SKM-1 treated with dmso at 0.1 percent for 144 hours (cell line): Measurements from ENCODE around the gene TCF7L1.

Source experiments
- DNase-seq: peaks from one replicate; lab custom pipeline; 2025; ENCODE audit not compliant: unreplicated experiment; lab: John Stamatoyannopoulos, UW

The TCF7L1 gene

DNA sequence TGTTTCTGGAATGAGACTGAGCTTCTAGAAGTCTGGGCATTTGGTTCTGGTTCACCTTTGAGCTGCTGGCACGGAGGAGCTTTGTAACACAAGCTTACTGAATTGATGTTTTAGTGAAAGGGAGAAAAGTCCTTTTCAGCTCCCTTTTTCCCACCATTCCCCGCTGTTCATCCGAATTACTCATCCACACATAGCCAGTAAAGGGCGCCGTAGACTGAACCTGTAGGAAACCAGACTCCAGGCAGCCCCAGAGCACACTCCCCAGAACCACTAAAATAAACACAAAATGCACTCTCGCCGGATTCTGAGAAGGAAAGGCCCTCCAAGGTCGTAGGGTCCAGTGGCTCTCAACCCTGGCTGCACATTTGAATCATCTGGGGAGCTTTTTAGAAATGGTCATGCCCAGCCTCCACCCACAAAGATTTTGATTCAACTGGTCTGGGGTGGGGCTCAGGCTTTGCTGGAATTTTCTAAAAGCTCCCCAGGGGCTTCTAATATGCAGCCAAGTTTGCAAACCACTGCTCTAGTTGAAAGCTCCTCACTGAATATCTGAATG lies 29.6 kb downstream of the TCF7L1 start:
- no peak for DNase-seq

DNA sequence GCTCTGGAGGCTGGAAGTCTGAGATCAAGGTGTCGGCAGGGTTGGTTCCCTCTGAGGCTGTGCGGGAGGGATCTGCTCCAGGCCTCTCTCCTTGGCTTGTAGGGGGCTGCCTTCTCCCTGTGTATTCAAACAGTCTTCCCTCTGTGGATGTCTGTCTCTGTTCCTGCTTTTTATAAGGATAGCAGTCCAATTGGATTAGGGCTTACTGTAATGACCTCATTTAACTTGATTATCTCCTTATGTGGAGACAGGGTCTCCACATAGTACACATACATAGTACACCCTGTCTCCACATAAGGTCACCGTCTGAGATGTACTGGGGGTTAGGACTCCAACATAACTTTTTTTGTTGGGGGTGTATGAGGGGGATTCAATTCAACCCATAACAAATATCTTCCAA lies 30.5 kb downstream of the TCF7L1 start:
- DNase-seq, result no peak

DNA sequence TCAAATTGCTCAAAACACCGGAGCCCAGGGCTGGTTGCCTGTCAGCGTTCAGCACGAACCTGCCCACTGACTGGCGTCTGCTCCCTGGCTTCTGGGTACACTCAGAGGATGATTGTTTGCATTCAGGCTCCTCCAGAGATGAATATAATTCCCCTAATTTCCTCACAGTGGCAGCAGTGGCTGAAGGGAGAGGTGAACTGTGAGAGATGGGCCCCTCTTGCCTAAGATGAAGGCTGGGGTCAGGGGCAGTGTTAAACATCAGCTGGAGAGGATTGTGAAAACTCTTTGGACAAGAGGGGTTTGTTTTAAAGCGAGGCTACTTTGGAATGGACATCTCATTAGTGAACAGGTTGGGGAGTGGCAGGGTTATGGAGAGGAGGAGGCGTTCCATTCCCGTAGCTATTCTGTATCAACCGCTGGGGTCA lies 31.0 kb downstream of the TCF7L1 start:
- DNase-seq, result no peak

DNA sequence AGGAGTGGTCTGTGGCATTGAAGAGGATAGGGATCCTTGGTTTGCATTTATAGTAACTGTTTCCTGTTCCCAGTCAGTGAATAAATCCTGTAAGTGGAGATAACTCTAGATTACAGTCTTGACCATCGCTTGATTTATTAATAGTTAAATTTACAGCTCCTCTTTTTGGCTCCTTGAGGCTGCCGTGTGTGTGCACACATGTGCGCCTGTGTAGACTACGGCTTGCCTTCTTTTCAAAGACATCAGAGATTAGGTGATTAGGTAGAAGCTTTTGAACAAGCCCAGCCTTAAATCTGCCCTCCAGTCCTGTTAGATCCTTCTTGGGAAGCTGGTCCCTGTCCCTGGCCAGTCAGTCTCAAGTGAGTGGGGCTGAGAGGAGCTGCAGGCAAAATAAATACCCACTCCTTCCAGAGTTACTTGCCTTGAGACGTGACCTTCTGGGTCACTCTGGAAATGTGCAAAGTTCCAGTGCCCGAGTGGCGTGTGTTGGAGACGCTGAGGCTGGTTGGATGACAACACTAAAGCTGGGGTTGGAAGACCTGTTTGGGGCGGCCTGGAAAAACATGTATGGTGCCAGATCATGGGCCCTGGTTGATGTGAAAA lies 32.0 kb downstream of the TCF7L1 start:
- DNase-seq, result no peak

DNA sequence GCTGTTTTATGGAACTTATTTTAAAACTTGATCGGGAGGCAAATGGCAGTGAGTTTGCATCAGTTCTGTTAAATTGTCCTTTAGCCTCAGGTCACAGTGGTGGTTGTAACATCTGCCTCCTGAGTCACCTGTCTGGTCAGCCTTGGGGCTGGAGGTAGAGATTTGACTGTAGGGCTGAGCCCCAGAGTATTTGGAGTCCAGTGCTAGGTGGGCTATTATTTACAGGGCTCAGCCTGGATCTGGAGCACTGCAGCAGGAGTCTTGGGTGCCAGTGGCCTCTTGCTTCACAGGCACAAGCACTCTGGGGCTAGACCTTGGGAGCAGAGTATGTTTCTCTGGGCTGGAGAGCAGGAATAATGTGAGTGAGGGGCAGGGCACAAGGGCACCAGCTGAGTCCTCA lies 32.8 kb downstream of the TCF7L1 start:
- no peak for DNase-seq

DNA sequence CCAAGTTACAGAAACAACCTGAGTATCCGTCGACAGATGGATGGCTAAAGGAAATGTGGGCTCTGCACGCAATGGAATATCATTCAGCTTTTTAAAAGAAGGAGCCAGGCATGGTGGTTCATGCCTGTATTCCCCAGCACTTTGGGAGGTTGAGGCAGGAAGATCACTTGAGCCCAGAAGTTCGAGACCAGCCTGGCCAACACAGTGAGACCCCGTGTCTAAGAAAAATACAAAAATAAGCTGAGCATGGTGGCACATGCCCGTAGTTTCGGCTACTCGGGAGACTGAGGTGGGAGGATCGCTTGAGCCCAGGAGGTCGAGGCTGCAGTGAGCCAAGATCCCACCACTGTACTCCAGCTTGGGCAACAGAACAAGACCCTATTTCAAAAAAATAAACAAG lies 34.3 kb downstream of the TCF7L1 start:
- no peak for DNase-seq

DNA sequence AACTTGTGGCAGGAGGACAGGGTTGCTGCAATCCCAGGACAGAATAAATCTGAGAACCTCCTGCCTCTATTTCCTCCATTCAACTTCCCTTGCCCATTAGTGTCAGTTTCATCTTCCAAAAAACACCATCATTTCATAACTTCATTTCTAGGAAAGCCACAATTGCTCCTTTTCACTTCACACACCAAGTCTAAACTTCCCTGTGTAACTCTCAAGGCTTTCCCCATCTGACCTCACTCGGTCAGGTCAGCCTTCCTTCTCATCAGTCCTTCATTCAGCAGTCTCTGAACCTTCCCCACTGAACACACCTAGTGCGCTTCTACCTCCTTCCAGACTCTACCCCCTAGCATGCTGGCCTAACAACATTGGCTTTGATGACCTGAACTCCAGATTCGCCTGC lies 35.8 kb downstream of the TCF7L1 start:
- DNase-seq, result no peak

DNA sequence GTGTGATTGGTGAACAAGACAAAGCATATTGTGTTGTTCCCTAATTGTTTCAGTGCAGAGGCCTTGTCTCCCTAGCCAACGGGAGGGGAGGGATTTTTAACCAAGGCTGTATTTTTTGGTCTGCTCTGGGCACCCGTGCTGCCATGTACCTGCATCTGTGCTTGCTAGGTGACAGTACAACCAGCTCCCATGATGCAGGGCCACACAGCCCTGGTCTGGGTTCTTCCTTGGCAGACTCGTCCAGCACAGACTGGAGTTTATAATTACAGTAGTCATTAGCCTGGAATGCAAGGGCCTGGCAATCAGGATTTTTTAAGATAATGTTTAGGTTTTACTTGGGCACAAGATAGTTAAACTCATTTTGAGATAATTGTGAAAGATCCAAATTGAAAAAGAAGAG lies 36.4 kb downstream of the TCF7L1 start:
- no peak for DNase-seq

DNA sequence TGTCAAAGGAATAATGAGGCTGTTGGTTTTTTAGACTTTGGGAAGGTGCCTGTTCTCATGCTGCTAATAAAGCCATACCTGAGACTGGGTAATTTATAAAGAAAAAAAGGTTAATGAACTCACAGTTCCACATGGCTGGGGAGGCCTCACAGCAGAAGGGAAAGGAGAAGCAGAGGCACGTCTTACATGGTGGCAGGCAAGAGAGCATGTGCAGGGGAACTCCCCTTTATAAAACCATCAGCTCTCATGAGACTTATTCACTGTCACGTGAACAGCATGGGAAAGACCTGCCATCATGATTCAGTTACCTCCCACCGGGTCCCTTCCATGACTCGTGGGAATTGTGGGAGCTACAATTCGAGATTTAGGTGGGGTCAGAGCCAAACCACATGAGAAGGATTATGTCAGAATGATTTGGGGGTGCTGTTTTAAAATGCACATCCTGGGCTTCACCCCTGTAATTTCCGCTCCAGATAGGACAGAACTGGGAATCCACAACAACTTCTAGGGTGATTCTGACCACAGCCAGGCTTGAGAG lies 37.8 kb downstream of the TCF7L1 start:
- no peak for DNase-seq

DNA sequence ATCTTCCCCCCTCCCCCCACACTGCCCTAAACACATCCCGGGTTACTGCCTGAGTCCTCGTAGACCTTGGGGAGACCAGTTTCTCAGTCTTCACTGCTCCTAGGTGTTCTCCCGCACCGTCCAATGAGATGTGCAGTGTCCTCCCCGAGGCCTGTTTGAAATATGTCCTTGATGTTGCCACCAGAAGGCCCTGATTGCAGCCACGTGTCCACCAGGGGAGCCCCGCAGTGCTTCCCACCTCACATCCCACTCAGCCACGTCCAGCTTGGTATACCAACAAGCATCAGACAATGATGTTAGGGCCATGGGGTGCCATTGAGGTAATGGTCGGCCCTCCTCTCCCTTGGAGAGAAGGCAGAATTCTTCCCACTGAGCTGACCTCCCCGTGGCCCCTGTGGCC lies 38.7 kb downstream of the TCF7L1 start:
- DNase-seq, result no peak

DNA sequence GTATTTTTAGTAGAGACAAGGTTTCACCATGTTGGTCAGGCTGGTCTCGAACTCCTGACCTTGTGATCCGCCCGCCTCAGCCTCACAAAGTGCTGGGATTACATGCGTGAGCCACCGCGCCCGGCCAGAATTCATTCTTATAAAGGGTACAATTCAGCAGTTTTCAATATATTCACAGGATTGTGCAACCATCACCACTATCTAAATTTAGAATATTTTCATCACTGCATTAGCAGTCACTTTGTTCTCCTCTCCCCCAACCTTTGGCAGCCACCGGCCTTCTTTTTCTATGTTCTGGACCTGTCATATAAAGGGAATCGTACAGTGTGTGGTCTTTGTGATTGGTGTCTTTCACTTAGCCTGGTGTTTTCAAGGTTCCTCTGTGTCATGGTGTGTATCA lies 40.7 kb downstream of the TCF7L1 start:
- DNase-seq, result no peak

DNA sequence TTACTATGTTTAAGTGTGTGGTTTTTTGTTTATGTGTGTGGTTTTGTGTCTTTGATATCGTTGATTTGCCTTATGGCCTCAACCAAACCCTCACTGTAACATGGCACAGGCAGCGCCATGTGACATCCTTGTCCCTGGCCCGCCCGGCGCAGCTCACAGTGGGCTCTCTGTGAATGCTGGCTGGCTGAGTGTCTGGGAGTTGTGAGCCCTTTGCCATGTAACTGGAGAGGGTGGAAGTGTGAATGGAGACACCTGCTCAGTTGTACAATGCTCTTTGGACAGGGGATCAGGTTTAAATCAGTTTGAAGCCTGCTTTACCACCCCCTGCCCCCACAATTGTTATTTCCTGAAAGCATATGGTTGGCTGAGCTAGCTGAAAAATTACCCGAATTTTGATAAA lies 41.8 kb downstream of the TCF7L1 start:
- DNase-seq, result no peak

DNA sequence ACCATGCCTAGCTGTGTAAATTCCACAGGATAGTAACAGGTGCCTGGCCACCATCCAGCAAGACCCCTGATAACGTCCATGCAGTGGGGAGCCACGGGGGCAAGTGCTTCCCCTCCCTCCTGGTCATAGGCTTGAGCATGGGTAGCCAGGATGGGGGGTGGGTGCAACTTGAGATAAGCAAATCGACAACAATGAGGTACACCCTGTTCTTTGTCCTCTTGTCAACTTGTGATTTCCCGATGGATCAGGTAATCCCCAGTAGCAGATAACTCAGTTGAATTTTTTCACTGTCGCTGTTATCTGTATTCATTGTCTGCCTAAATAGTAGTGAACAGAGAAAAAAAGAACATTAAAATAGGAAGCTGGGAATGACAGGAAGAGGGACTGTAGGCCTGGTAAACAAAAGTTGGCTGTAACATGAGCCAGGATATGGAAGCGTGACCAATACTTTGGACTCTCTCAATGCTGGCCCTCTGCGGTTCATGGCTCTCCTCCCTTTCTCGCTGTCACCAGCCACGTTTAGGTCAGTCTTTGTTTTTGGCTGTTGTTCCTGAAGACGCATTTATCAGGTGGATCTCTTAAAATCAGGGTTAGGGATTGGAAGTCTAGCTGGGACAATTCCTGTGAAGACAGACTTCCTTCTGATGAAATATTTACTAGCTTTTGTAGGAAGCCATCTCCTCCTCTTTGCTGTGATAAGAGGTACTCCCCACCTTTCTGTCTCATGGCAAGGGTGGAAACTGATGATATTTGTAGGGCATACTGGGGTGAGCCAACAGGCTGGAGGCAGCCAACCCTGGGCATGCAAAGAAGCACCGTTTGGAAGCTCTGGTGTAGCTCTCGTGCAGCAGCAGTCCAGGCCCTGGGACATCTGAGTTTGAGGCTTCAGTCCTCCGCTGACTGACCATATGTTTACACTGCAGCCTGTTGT lies 42.4 kb downstream of the TCF7L1 start:
- no peak for DNase-seq

DNA sequence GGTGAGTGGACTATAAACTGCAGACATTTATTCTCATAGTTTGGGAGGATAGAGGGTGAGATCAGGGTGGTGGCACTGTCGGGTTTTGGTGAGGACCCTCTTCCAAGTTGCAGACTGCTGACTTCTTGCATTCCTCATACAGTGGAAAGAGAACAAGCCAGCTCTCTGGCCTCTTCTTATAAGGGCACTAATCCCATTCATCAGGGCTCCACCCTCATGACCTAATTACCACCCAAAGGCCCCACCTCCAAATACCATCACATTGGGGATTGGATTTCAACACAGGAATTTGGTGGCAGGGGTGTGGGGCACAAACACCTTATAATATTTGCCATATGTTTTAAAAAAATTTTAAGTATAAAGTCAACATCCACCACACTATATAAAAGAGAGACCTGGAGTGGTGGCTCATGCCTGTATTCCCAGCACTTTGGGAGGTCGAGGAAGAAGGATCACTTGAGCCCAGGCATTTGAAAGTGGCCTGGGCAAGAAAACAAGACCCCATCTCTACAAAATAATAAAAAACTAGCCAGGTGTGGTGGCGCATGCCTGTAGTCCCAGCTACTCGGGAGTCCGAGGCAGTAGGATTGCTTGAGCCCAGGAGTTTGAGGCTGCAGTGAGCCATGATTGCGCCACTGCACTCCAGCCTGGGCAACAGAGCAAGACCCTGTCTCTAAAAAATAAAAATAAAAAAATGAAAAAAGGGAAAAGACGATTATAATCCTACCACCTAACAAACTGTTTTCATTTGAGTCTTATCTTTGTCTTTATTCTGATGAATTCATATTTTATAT lies 44.0 kb downstream of the TCF7L1 start:
- no peak for DNase-seq

DNA sequence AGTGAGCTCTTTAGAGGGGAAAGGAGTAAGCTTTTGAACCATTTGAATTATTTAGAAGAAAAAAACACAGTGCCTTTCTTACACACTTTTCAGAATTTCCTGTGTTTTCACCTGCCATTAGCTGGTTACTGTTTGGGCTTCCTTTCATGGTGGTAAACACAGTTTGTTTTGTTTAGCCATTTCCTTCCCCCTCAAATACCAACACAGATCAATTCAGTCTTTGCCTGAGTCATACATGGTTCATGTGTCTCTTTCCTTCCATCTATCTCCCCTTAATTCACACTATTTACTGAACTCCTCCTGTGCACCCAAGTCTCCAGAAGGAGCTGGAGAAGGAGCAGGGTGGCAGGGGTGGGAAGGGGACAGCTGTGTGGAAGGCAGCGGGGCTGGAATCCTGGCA lies 45.0 kb downstream of the TCF7L1 start:
- no peak for DNase-seq

DNA sequence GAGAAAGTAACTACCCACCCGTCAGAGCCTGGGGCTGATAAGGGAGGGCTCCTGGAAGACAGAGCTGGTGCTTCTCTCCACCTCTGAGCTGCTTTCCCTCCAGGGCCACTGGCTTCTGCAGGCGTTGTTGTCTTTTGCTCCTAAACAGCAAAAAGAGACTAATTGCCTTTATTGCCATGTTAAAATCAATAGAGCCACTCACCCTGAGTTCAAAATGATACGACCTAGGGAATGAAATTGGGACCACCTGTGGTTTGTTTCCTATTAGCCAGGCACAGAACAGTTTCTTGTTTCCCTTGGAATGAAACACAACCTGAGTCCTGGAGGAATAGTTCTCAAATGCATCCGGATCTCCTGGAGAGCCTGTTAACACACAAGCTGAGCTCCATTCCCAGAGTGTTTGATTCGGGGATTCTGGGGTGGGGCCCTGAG lies 45.8 kb downstream of the TCF7L1 start:
- DNase-seq, result no peak

DNA sequence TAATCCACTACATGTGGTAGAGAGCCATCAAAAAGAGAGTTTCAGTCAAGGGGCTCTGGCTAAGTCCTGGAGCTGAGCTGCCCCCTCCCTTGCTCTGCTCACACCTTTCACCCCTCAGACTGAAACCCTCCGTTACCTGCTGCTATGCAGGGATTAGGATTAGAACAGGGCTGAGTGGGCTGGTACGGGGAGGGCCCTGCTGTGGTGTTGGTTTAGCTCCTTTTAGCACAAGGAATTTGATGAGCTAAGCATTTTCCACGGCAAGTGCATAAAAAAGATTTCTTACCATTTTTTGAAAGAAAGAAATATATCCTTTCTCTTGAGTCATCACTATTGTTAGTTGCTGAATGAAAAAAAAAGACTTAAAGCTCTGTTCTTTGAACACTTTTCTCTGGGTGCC lies 46.3 kb downstream of the TCF7L1 start:
- DNase-seq, result no peak

DNA sequence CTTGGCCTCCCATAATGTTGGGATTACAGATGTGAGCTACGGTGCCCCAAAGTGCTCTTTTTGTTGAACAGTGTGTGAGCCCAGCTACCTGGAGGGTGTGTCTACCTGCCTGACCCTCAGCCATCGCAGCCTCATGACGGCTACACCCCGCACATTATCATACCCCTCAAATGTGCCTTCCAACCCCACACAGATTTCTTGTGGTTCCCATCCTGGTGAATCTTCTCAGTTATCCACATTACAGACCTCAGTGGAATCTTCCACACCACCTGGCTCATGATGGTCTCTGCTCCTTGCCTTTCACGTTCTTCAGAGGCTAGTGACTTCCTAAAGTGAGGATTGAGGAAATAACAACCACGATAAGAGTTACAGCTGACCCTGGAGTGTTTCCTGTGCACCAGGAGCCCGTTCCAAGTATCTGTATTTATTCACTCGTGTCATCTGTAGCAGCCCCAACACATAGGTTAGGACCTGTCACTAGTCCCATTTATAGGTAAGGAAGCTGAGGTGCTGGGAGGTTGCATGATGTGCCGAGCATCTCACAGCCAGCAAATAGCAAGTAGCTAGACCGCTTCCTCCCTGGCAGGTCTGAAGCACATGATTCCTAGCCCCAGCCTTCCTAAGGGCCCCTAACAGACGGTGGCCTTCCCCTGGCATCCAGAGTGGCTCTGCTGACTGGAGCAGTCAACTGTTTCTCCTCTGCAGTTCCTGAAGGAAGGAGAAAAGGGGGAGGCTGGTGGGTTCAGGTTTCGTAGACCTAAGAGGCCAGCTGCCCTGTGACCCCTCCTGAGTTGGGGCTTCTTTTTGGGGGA lies 47.3 kb downstream of the TCF7L1 start:
- DNase-seq, result no peak

DNA sequence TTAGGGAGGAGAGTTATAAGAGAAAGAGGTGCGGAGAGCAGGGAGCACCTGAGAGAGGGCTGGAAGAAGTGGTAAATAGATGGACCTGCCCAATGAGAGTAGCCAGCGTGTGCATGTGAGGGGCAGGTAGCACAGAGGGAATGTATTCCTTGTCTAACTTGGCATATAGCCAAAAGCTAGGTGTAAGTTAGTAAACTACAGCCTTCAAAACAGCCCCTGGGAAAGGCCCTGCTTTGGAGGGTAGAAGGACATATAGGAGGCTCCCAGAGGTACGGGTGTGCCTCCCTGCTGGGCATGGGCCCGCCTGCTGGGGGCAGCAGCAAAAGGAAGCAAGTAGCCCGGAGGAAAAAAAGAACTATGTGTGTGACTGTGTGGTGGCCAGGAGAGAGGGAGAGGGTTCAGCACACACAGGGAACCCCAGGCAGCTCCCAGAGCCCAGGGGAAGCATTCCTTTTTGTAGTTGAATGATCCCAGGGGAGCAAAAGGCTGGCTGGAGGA lies 48.0 kb downstream of the TCF7L1 start:
- no peak for DNase-seq

DNA sequence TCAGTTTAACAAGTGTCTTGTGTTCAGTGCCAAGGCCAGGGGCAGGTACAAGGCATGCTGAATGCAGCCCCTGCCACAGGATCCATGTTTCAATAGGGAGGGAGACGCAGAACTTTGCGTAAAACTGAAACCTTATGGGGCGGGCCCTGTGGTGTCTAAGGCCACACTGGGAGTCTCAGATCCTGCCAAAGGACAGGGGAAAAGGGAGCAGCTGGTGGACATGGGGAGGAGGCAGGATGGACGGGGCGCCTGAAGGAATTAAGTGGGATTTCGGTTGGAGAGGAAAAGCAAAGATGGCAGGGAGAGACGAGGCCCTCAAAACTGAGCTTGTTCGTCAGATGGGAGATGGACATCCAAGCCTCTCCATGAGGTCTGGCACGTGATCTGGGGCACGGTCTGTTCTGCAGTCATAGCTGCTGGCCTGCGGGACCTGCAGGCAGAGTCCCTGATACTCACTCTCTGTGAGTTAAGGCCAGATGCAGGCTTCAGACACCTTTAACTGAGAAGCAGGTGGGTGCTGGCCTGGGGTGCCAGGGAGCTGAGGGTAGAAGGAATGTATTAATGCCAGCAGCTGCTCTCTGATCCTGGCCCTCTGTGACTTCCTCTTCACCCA lies 48.8 kb downstream of the TCF7L1 start:
- DNase-seq, result no peak
